ENCODE data around the gene ARID2. TPM values are rescaled to one million over a fixed set of nuclear protein-coding genes. Genes with fewer than 3 reads are reported as not detected.

ARID2 gene
- total RNA-seq, 2 donors from 2014 or later: 26.8 to 29.1 TPM

- TF ChIP-seq CTCF (IDR thresholded peaks at IDR 0.05): no peak
- H3K4me3 ChIP-seq: no peak overlapping the region
- intact Hi-C loops (cut with DNase I): no loop called here
- H3K27me3 ChIP-seq: no peaks in the 10 kb centered on the region
- peaks cover 6% of the 10 kb centered on the region for H3K4me1 ChIP-seq
- peak overlapping the region; percentile 26 to 48 for H3K9ac ChIP-seq (ENCODE audit: low read depth in 2 of 2, low read length in 2 of 2)
- DNase-seq: no peak
- no peaks in the 10 kb centered on the region for H3K36me3 ChIP-seq
- peak overlapping the region; percentile 96 for H3K27ac ChIP-seq
- no peaks in the 10 kb centered on the region for H3K9me3 ChIP-seq
These were observed 2.7 kb downstream of the ARID2 start for GRCh38 chr12:45732250-45732649.

GRCh38 chr12:45732936-45733335 lies 3.4 kb downstream of the ARID2 start:
- Histone ChIP-seq H3K4me3 (no peak overlapping the region), H3K9ac (ENCODE audit: low read depth in 2 of 2, low read length in 2 of 2) (peak overlapping the region; percentile 4 to 63), H3K9me3 (no peaks in the 10 kb centered on the region), H3K27me3 (no peaks in the 10 kb centered on the region), H3K27ac (peak overlapping the region; percentile 96), H3K36me3 (no peaks in the 10 kb centered on the region), H3K4me1 (peaks cover 6% of the 10 kb centered on the region)
- no peak for TF ChIP-seq CTCF (IDR thresholded peaks at IDR 0.05)
- no peak for DNase-seq
- intact Hi-C loops (cut with DNase I): no loop called here

- TF ChIP-seq CTCF (IDR thresholded peaks at IDR 0.05): no peak
- Histone ChIP-seq H3K4me1 (peaks cover 6% of the 10 kb centered on the region), H3K27me3 (no peaks in the 10 kb centered on the region), H3K9me3 (no peaks in the 10 kb centered on the region), H3K9ac (ENCODE audit: low read depth in 2 of 2, low read length in 2 of 2) (no peak overlapping the region), H3K36me3 (no peaks in the 10 kb centered on the region), H3K4me3 (no peak overlapping the region), H3K27ac (no peak overlapping the region)
- intact Hi-C loops (cut with DNase I): no loop called here
- DNase-seq: no peak
These were observed 8.1 kb downstream of the ARID2 start for GRCh38 chr12:45737638-45738037.

GRCh38 chr12:45742590-45742989 lies 13.1 kb downstream of the ARID2 start:
- Histone ChIP-seq H3K9ac (ENCODE audit: low read depth in 2 of 2, low read length in 2 of 2) (no peak overlapping the region), H3K9me3 (no peaks in the 10 kb centered on the region), H3K4me3 (no peak overlapping the region), H3K36me3 (no peaks in the 10 kb centered on the region), H3K27ac (no peak overlapping the region), H3K27me3 (no peaks in the 10 kb centered on the region), H3K4me1 (no peaks in the 10 kb centered on the region)
- no peak for TF ChIP-seq CTCF (IDR thresholded peaks at IDR 0.05)
- intact Hi-C loops (cut with DNase I): loop anchor here (10.0 kb wide), 1 partner anchor 198 kb away; no protein-coding TSS in a partner anchor
- DNase-seq: no peak

GRCh38 chr12:45743247-45743646 lies 13.7 kb downstream of the ARID2 start:
- H3K4me1 ChIP-seq: no peaks in the 10 kb centered on the region
- DNase-seq: no peak
- intact Hi-C loops (cut with DNase I): loop anchor here (10.0 kb wide), 1 partner anchor 198 kb away; no protein-coding TSS in a partner anchor

More at GRCh38 chr12:45743247-45743646, 13.7 kb downstream of the ARID2 start:
- no peaks in the 10 kb centered on the region for H3K27me3 ChIP-seq
- no peak overlapping the region for H3K4me3 ChIP-seq
- no peak overlapping the region for H3K9ac ChIP-seq (ENCODE audit: low read depth in 2 of 2, low read length in 2 of 2)
- no peaks in the 10 kb centered on the region for H3K36me3 ChIP-seq
- TF ChIP-seq CTCF (IDR thresholded peaks at IDR 0.05): no peak
- no peaks in the 10 kb centered on the region for H3K9me3 ChIP-seq
- no peak overlapping the region for H3K27ac ChIP-seq

Measured in colonic mucosa (tissue), 4 donors.